CD4-positive, alpha-beta T cell treated with Interleukin-12 subunit alpha and Interleukin-12 subunit beta, for 1 hour (primary cell): Measurements from ENCODE around the gene BUD31.
"Not testable (repeated sequence)": the region's sequence is repeated elsewhere in the genome, so short reads cannot be mapped to it uniquely, and the experiment has no call there.

Source experiments
- DNase-seq: peaks from one replicate; pipeline ENCODE4 v3.0.0-alpha.2; 2020

Gene BUD31

DNA sequence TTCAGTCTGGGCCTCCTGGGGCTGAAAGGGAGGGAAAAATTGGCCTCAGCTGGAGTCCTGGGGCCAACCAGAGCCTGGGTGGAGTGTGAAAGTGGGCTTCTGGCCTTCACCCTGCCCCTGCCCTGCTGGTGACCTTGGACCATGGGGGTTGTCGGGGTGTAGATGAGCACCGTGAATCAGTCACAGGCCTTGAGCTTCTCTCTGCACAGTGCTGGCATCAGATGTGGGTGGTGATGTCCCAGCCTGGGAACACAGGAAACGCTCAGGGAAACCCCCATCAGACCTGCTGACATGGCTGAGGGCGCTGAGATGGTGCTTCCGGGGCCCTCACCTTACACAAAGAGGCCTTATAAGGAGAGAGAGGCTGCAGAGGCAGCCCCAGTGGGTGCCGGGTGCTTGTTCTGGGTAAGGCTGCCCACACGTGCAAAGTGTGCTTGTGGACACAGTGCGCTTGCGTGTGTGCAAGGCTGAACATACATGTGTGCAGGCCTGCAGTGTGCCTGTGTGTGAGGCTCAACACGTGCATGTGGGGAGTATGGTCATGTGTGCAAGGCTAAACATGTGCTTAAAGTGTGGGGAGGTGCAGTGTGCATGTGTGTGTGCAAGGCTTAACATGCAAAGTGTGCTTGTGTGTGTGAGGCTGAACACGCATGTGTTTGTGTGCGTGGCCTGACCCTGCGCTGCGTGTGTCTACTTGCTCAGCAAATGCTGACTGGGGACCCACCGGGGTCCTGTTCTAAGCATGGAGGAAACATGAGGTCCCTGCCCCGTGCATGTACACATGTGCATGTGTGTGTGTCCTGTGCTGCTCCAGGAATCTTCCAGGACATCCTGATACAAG is 27.7 kb upstream of the BUD31 start:
- peak; percentile 95 for DNase-seq

DNA sequence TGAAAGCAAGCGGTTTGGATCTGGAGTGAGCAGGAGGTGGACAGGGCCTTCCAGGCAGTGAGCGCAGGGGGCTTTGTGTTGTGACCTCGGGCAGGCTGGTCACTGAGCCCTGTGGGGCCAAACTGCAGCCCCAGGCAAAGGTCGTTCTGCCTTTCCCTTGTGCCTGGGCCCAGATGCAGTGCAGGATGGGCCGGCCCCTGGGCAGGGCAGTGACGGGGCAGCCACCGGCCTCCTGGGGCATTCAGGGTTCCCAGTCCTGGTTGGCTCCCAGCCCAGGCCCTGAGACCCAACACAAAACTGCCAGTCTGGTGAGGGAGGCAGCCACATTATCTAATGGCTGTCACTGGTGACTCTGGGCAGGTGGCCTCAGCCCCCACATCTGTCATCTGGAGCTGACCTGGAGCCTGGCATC is 27.1 kb upstream of the BUD31 start:
- no peak for DNase-seq

DNA sequence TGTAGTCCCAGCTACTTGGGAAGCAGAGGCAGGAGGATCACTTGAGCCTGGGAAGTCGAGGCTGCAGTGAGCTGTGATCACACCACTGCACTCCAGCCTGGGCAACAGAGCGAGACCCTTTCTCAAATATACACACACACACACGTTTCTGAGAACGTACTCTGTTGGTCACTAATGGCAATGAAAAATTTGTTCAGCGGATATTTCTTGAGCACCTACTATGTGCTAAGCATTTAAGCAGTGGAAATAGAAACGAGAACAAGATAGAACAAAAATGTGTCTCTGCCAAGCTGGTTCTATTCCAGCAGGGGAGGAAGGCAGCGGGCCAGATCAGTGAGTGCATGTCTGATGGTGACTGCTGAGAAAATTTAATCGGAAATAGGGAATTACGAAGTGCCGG is 25.6 kb upstream of the BUD31 start:
- no peak for DNase-seq

DNA sequence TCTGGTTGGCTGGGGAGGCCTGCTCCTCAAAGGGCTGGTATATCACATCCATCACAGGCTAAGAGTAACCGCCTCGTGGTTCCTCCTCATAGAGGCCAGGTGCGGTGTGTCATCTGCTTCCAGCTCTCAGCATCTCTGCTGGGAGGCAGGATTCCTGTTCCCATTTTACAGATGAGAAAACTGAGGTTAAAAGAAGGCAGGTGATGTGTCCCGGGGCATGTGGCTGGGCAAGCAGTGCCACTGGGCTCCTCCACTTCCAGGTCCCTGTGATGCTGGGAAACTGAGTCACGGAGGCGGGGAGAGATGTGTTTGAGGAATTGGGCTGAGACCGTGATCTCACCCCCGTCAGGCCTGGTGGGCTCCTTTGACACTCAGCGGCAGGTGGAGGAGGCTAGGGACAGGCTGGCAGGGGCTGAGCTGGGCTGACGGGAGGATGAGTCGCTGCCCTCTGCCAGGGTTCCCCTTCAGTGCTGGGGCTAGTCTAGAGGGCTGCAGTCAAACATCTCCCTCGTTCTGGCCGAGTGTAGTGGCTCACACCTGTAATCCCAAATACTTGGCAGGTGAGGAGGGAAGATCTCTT is 24.9 kb upstream of the BUD31 start:
- DNase-seq, result no peak

DNA sequence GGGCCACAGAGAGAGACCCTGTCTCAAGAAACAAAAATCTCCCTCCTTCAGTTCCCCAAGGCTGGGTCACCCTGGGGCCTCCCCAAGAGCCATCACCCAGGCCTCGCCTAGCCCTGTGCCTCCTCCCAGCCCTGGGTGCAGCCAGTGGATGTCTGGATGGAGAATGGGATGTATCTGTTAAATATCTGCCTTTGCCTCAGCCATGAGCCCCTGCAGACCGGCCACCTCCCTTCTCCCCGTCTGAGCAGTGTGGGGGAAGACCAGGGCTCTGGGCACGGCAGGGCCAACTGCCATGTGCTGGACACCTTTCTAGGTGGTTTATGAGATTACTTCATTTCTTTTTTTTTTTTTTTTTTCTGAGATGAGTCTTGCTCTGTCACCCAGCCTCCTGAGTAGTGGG is 24.2 kb upstream of the BUD31 start:
- no peak for DNase-seq

DNA sequence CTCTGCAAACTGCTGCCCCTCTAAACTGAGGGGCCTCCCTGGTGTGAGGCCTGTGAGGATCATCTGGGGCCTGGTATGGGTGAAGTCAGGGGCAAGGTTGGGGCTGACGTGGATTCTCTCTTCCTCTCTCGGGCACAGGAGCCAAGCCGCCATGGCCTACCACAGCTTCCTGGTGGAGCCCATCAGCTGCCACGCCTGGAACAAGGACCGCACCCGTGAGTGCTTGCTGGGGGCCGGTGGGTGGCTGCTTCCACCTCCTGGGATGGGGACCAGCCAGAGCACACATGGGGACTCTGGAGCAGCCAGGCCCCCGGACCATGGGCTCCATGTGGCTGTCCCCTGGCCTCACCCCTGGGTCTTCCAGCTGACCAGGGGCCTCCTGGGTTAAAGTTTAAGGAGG is 23.2 kb upstream of the BUD31 start:
- DNase-seq, result no peak

DNA sequence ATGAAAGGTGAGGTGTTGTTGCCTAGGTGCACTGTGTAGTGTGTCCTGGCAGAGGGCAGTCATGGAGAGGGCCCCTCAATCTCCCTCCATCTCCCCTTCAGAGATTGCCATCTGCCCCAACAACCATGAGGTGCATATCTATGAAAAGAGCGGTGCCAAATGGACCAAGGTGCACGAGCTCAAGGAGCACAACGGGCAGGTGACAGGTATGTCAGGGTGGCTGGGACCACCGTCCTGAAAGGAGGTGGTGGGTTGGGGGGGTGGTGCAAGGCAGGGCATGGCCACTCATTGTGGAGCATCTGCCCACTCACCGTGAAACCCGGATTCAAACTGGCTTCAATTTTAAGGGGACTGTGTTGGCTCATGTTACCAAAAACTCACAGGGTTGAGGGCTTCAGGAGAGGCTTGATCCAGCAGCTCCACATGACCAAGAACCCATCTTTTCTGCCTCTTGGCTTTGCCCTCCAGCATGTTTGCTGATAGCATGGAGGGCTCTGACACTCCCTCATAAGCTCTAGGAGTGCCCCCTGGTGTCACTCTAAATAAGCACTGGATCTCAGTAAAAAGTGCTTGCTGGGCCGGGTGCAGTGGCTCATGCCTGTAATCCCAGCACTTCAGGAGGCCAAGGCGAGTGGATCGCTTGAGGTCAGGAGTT is 22.1 kb upstream of the BUD31 start:
- peak; percentile 62 for DNase-seq

DNA sequence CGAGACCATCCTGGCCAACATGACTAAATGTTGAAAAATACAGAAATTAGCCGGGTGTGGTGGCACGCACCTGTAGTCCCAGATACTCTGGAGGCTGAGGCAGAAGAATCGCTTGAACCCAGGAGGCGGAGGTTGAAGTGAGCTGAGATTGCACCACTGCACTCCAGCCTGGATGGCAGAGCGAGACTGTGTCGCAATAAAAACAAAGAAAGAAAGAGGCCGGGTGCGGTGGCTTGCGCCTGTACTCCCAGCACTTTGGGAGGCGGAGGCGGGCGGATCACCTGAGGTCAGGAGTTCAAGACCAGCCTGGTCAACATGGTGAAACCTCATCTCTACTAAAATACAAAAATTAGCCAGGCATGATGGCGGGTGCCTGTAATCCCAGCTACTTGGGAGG is 21.5 kb upstream of the BUD31 start:
- DNase-seq, result not testable (repeated sequence)

DNA sequence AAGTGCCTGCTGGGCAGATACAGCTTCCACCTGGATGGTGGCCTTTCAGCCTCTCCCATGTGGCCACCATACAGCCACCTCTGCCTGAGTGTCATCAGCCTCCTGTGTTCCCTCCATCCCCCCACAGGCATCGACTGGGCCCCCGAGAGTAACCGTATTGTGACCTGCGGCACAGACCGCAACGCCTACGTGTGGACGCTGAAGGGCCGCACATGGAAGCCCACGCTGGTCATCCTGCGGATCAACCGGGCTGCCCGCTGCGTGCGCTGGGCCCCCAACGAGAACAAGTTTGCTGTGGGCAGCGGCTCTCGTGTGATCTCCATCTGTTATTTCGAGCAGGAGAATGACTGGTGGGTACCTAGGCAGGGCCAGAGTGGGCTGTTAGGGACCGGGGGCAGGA is 20.9 kb upstream of the BUD31 start:
- DNase-seq, result no peak

DNA sequence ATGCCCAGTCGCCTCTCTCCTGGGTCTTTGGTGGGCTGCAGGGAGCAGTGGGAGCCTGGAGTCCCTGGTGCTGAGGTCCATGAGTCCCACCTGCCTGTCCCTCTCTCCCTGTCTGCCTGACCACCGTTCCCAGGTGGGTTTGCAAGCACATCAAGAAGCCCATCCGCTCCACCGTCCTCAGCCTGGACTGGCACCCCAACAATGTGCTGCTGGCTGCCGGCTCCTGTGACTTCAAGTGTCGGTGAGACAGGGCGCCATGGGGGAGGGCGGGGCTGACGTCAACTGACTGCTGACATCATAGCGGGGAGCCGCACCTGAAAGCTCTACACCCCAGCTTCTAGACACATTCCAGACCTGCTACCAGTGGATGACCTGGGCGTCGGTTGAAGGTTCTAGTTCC is 19.0 kb upstream of the BUD31 start:
- no peak for DNase-seq

DNA sequence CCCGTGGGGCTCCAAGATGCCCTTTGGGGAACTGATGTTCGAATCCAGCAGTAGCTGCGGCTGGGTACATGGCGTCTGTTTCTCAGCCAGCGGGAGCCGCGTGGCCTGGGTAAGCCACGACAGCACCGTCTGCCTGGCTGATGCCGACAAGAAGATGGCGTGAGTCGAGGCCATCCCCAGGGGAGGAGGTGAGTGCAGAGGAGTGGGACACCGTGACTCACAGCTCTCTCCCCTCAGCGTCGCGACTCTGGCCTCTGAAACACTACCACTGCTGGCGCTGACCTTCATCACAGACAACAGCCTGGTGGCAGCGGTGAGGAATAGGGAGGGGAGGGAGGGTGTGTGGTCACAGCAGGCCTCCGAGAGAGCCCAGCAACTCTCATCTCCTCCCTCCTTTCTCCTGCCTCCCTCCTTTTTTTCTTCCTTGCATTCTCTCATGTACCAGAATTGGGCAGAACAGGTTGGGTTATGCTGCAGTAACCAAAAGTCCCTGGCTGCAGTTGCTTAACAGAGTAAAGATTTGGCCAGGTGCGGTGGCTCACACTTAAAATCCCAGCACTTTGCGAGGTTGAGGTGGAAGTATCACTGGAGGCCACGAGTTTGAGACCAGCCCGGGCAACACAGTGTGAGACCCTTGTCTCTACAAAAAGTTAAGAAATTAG is 17.7 kb upstream of the BUD31 start:
- no peak for DNase-seq

DNA sequence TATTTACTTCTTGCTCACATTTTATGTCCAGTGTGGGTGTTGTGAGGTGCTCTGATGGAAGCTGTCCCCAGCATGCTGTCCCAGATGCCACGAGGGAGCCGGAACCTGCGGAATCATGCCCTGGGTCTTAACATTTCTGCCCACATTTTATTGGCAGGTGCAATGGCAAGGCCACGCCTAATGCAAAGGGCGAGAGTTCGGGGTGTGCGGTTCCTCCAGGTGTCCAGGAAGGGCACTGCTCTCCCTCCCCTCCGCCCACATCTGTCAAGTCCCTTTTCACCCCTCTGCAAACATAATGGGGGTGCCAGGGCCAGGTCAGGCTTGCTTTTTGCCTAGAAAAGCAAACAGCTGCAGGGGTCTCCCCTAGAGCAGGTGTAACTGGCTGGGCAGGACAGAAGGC is 16.7 kb upstream of the BUD31 start:
- DNase-seq, result no peak

DNA sequence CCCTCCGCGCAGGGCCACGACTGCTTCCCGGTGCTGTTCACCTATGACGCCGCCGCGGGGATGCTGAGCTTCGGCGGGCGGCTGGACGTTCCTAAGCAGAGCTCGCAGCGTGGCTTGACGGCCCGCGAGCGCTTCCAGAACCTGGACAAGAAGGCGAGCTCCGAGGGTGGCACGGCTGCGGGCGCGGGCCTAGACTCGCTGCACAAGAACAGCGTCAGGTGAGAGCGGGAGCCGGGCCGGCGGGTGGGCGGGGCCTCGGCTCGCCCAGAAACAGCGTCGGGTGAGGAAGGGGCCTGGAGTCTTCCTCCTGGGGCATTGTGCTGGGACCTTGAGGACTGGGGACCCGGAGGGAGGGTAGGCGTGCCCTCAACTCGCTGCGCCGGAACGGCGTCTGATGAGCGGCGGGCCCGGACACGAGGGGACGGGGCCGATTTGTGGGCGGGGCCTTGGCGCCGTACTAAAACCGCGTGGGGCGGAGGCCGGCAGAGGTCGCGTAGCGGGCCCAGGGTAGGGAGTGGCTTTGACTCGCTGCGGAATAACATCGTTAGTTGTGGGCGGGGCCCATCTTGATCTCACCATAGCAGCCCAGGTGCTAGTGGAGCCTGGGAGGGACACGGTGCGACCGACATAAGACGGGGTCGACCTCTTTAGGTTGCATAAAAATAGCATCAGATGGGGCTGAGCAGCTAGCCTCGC is 16.0 kb upstream of the BUD31 start:
- peak; percentile 91 for DNase-seq

DNA sequence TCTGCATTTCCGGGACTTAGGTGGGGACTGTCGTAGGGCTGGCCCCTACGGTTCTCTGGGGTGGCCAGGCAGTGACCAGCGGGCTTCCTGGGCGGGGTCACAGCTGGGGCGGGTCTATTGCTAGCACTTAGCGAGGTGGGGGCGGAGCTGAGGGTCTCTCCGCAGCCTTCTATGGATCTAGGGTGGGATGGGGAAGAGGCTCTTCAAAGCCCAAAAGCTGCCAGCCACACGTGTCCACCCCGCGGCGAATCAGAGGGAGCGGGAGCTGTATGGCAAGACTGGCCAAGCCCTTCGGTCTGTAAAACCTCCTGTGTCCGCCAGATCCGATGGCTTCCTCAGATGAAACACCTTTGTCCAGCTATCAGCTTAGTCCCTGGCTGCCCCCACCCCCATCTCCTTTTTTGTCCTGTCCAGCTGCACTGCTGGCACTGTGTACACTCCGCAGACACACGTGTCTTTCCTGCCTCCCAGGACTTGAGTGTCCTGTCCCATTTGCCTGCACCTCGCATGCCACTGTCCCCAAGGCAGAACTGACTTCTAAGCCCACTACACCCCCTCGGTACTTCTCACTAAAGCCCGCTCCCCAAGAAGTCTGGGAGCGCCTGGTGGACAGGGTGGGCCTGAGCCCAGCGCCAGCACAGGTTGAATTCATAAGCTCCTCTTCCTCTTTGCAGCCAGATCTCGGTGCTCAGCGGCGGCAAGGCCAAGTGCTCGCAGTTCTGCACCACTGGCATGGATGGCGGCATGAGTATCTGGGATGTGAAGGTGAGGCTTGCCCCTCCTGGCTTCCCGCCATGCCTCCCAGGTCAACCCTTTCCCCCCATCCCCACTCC is 15.2 kb upstream of the BUD31 start:
- DNase-seq, result no peak

DNA sequence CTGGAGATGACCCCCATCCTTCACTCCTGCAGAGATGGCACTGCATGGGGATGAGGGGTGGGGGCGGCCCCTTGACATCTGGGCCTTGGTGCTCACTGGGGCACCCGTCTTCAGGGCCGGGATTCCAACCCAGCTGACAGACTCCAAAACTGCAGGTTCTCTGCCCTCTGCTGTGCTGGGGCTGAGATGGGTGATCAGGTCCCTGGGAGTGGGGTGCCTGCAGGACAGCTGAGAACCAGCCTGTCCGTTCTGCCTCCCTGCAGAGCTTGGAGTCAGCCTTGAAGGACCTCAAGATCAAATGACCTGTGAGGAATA is 14.6 kb upstream of the BUD31 start:
- no peak for DNase-seq

DNA sequence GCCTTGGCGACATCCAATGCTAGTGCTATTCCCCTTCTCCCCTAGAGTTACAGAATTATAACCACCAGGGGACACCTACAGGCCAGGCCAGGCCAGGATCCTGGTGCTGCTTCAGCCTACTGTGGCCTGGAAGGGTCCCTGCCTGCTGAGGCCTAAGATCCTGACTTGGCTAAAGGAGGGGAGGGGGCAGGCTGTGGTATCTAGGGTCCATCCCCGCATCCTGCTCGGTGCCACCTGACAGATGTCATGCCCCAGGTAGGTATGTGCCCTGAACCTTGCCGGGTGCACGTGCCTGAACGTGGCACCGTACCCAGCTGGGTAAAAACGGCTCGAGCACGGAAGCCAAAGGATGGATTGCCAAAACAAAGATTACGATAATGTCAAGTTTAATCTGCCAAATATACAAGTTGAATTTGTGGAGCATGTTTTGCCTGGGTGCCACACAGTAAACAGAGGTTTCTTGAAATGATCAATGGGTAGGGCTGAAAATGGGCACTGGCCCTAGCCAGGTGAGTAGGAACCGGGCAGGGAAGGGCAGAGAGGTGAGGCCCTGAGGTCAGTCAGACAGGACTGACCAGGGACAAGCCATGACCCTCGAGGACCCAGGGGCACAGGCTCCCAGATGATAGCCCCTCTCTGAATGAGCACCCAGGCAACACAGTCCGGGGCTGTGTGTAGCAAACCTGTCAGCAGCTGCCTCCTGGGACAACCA is 13.0 kb upstream of the BUD31 start:
- DNase-seq, result no peak

DNA sequence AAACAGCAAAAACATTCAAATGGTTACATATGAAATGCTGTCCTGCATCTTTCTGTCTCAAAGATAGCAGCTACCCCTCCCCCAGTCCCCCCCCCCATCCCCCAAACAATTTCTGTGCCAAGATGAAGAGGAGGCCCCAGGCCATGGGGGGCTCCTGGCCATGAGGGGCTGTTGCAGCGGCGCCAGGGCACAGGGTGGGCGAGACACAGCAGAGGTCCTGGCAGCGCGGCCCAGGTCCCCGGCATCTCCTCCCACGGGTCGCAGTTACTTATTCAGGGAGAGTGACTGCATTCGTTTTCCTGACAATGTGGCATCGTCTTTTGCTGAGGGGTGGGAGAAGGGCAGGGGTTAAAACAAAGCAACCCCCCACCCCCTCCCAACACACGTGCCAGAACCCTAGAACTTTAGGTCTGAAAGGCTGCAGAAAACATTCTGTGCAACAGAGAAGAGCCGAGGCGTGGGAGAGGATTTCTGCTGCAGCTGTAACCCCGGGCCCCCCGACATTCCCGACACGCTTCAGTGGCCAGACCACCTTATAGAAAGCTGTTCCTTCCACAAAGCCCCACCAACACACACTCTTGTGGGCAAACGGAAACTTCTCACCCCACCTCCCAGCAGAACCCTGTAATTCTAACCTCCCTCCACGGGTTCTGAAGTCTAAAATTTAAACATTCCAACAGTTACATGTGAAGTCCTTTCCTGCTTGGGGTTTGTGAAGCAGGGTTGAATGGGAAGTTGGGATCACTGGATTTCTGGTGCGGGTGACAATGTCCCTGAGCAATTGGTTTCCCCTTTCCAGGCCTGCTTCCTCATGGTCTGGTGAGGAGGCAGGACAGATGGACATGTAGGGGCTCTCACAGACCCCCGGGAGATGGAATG is 12.1 kb upstream of the BUD31 start:
- DNase-seq, result no peak

DNA sequence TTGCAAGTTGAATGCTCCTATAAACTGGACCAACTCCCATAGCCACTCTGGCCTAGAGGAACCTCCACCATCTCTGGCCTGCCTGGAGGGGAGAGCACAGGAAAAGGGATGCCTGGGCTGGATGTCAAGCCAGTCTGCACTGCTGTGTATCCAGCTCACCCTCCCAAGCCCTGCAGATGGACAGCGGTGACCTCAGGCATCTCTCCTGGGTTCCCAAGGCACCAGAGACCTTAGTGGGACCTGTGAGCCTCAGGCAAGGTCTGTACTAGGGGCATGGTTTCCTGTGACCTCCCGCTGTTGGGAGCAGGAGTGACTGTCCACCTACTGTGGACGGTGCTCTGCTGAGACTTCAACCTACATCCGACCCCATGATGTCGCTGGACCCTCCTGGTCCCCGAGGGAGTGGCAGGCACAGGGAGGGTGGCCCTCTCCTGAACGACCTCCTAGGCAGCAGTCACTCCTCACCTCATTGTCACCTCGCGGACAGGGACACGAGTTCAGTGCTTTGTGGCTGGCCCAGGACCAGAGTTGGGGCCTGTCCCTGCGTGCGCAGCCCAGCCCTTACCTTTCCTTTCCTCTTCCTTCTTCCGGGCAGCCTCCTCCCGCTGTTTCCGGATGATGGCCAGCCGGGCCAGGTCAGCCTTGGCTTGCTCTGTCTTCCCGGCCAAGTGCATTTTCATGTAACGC is 11.3 kb upstream of the BUD31 start:
- DNase-seq, result no peak

DNA sequence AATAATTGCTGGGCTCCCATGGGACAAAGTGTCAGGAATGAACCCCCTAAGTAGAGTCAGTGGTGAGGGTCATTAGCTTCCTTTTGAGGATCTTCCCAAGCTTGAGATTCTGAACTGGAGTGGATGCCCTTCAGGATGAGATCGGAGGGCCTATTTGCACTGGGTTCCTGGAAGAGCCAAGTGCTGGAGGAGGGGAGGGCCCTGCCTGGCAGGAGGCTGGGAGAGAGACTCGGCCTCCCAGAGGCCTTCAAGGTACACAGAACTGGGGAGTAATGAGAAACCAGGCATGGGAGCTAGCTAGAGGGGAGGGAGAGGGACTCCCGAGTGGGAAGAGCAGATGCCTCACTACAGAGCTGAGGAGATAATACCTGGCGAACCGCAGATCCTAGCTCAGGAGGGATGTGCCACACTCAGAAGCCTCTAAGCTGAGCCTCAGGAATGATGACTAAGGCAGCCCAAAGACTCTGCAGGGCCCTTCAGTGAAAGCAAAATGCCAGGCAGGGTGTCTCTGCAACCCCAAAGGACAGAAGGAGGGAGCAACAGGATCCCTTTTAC is 9.8 kb upstream of the BUD31 start:
- no peak for DNase-seq

DNA sequence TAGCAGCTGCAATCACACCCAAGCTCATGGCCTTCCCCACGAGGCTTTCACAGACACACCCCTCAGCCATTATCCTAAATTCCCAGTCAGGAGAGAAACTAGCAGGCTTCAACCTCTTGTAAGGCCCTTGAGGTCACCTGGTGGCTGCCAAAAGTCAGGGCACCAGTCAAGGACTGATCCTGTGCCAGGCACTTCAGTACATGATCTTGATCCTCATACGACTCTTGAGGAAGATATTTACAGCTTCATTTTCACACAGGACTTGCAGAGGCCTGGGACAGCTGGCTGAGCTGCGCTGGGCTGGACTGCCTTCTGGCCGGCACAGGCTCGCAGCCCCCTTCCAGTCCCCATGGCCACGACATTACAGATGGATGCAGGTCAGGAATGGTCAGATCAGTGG is 9.2 kb upstream of the BUD31 start:
- DNase-seq, result no peak
